Measurements from ENCODE around the gene TSC2. TPM values are rescaled to one million over a fixed set of nuclear protein-coding genes. Genes with fewer than 3 reads are reported as not detected.

TSC2 gene
- total and polyA plus RNA-seq, 9 of the 15 experiments (the other 6 are each of a cell fraction or from before 2014, with no cell fraction given): 1.3 to 68.1 (median 16.6) TPM

- TF ChIP-seq, protein P1, sequence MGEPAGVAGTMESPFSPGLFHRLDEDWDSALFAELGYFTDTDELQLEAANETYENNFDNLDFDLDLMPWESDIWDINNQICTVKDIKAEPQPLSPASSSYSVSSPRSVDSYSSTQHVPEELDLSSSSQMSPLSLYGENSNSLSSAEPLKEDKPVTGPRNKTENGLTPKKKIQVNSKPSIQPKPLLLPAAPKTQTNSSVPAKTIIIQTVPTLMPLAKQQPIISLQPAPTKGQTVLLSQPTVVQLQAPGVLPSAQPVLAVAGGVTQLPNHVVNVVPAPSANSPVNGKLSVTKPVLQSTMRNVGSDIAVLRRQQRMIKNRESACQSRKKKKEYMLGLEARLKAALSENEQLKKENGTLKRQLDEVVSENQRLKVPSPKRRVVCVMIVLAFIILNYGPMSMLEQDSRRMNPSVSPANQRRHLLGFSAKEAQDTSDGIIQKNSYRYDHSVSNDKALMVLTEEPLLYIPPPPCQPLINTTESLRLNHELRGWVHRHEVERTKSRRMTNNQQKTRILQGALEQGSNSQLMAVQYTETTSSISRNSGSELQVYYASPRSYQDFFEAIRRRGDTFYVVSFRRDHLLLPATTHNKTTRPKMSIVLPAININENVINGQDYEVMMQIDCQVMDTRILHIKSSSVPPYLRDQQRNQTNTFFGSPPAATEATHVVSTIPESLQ (CRISPR knock-in tag; IDR thresholded peaks at IDR 0.05): no peak
- TF ChIP-seq RBM17 (IDR thresholded peaks at IDR 0.05; ENCODE audit: borderline replicate concordance, low read depth, low read length): no peak
- no peak for TF ChIP-seq L3MBTL2 (IDR thresholded peaks at IDR 0.05)
- peak; percentile 32; the same call in 1 of the 2 replicates for TF ChIP-seq EP400 (IDR thresholded peaks at IDR 0.05)
- no peak for TF ChIP-seq ERF (CRISPR knock-in tag; IDR thresholded peaks at IDR 0.05)
- 0 out of 2 replicates have a peak, but pooled peaks have one; percentile 41 for TF ChIP-seq CC2D1A (IDR thresholded peaks at IDR 0.05)
- TF ChIP-seq JUND (IDR thresholded peaks at IDR 0.05; ENCODE audit: borderline replicate concordance, low read depth, low read length): peak; percentile 33; the same call in 1 of the 2 replicates
- no peak; the same call in 2 of the 3 replicates for TF ChIP-seq JUND (tag; IDR thresholded peaks at IDR 0.05; ENCODE audit: borderline replicate concordance, low read depth, low read length)
- TF ChIP-seq HNRNPLL (IDR thresholded peaks at IDR 0.05; ENCODE audit: low read depth, low read length, poor library complexity, severe bottlenecking): peak; percentile 44
- peak; percentile 67 for TF ChIP-seq CXXC5 (CRISPR knock-in tag; IDR thresholded peaks at IDR 0.05)
- TF ChIP-seq ZNF197 (CRISPR knock-in tag; IDR thresholded peaks at IDR 0.05; ENCODE audit: low read depth): no peak
- TF ChIP-seq CAMTA2 (CRISPR knock-in tag; conservative IDR thresholded peaks at IDR 0.05): no peak
- TF ChIP-seq MTF1 (CRISPR knock-in tag; IDR thresholded peaks at IDR 0.05; ENCODE audit: borderline replicate concordance): no peak
- TF ChIP-seq CHD2 (IDR thresholded peaks at IDR 0.05; ENCODE audit: low read depth, low read length): no peak
- no peak for TF ChIP-seq EP300 (IDR thresholded peaks at IDR 0.05; ENCODE audit: low read length)
- TF ChIP-seq CSDE1 (IDR thresholded peaks at IDR 0.05): no peak
- TF ChIP-seq POLR2G (IDR thresholded peaks at IDR 0.05; ENCODE audit: low read depth, low read length): peak; percentile 71
- no peak for TF ChIP-seq IRF2 (CRISPR knock-in tag; IDR thresholded peaks at IDR 0.05)
- TF ChIP-seq SIN3A (IDR thresholded peaks at IDR 0.05; ENCODE audit: borderline replicate concordance in 2 of 2, control insufficient read depth in 1 of 2, low read depth in 2 of 2, low read length in 2 of 2): peak; percentile 23 to 45; a peak in 2 of 4 replicates
- no peak for TF ChIP-seq SNIP1 (IDR thresholded peaks at IDR 0.05; ENCODE audit: low read depth)
- TF ChIP-seq ZNF316 (IDR thresholded peaks at IDR 0.05): no peak
- TF ChIP-seq FOXP1 (CRISPR knock-in tag; IDR thresholded peaks at IDR 0.05): peak; percentile 55; the same call in 1 of the 2 replicates
- no peak for TF ChIP-seq TCF3 (CRISPR knock-in tag; IDR thresholded peaks at IDR 0.05)
- no peak for TF ChIP-seq BRF2 (IDR thresholded peaks at IDR 0.05; ENCODE audit: borderline replicate concordance, insufficient read depth, insufficient read length)
- TF ChIP-seq ATF7 (IDR thresholded peaks at IDR 0.05): peak; percentile 39
- no peak for TF ChIP-seq MXD1 (CRISPR knock-in tag; IDR thresholded peaks at IDR 0.05; ENCODE audit: borderline replicate concordance, poor library complexity, severe bottlenecking)
These were observed 24.4 kb upstream of the TSC2 start (continued) for GRCh38 chr16:2023092-2024031.

Measured in K562 (cell line).